GM21367 (cell line): Measurements from ENCODE around the gene SYT1.

ENCODE experiments used
- ATAC-seq: cut with Tn5 transposase; IDR thresholded peaks from one replicate; pipeline ENCODE4 v1.9.1; 2021; ENCODE audit not compliant: unreplicated experiment

The SYT1 gene

GRCh38 chr12:79127271-79127751 lies 262.7 kb downstream of the SYT1 start:
- peak; percentile 88 for ATAC-seq

GRCh38 chr12:79128956-79129355 lies 264.4 kb downstream of the SYT1 start:
- ATAC-seq: no peak

DNA sequence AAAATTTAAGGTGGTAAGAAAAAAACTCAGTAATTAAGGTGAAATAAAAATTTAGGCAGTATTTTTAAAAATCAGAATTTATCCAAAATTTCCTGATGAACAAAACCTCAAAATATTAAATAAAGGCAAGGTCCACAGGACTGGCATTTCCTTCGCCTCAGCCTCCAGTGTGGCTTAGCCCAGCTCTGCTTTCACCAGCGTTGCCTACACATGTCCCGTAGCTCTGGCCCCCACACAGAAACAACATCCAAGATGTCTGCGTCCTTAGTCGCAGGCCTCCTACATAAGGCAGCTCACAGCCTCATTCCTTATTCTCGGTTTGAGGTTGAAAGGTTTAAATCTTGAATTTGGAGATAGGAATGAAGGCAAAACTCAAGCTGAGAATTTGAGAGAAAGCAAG lies 274.3 kb downstream of the SYT1 start:
- no peak for ATAC-seq

GRCh38 chr12:79140711-79141110 lies 276.1 kb downstream of the SYT1 start:
- no peak for ATAC-seq

DNA sequence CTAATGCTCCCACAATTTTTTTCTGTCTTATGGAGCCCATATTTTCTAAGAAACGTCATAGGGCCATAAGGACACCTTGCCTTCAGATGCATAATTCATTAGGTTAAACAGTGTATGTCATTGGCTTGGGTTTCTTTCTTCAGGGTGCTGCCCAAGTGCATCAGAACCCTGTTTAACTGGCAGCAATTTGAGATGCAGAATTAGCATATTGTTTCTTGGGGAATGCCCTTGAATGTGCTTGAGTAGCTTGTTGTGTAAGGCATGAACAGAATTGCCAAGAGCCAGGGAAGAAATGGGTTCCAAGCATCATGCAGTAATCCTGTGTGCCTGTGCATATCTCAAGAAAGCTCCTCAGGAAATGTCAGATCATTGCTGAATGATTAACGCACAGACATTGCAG lies 277.2 kb downstream of the SYT1 start:
- no peak for ATAC-seq

DNA sequence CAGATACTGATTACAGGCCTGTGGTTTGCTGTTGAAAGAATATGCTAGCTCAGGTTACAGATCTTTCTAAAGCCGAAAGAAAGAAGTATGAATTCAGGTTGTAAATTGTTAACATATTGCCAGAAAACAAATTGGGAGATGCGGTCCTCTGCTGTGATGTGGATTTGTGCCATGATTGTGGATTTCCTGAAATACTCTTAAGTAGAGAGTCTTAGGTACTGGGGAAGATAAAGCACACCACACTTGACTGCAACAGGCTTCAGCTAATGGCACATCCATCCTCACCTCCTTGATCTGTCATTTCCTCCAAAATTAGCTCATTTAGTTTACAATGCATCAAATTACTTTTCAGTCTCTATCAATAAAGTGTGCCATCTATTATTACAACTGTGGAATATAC lies 279.2 kb downstream of the SYT1 start:
- no peak for ATAC-seq

DNA sequence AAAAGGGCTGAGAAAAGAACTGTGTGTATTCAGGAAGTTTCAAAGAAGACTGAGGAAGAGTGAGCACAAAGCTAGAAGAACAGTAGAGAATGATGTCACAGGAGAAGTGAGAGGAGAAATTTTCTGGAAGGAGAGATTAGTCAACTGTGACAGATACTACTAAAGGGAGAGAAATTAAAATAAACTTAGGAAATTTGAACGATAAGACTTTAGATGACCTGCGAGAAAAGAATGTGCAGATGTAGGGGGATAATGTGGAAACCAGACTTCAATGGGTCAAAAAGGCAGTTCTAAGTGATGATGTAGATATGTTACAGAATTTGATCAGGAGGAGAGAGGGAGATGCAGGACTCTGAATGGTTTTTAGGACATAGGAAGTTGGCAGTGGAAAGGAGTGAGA lies 287.4 kb downstream of the SYT1 start:
- no peak for ATAC-seq

- ATAC-seq: no peak
Measured at GRCh38 chr12:79155683-79156082, 291.1 kb downstream of the SYT1 start.

GRCh38 chr12:79156846-79157463 lies 292.4 kb downstream of the SYT1 start:
- no peak for ATAC-seq

GRCh38 chr12:79161249-79161934 lies 296.8 kb downstream of the SYT1 start:
- ATAC-seq: no peak

DNA sequence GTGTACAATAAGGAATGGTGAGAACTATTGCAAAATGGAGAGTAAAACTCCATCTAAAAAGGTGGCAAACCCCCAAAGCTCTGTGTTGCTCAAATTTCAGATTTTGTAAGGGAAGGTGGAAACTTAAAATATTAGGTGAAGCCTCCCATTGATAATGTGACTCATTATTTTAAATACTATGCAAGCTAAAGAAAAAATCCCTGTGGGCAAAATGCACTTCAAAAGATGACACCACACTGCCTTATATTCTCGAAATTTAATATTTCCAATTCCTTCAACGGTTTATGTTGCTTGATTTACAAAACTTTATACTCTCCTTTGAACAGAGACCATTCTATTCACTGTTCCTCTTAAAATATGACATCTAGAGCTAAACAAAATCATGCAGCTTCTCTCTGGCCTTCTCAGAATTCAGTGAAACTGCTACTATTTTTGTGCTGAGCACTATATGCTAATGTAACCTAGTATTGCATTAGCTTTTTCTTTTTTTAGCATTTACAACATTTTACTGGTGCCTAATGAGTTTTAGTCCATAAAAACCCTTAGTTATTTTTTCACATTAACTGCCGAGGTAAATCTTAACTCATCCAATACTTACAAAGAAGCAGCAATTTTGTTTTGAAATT lies 297.7 kb downstream of the SYT1 start:
- ATAC-seq: no peak

DNA sequence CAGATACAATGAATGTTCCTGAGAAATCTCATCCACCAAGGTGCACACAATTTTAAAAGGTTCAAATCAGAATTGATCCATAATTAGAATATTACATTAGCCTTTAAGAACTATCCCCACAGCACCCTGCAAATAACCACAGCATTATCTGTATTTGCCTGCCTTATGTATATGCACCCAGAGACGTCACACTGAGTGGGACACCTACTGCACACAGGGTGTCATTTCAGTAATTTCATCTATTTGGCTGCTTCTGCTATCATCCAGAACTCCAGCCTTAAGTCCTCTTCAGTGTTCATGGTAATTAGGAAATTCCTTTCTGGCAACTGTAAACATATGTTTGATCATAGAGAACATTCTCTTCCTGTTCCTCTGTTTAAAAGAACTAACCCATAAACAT lies 298.4 kb downstream of the SYT1 start:
- no peak for ATAC-seq

DNA sequence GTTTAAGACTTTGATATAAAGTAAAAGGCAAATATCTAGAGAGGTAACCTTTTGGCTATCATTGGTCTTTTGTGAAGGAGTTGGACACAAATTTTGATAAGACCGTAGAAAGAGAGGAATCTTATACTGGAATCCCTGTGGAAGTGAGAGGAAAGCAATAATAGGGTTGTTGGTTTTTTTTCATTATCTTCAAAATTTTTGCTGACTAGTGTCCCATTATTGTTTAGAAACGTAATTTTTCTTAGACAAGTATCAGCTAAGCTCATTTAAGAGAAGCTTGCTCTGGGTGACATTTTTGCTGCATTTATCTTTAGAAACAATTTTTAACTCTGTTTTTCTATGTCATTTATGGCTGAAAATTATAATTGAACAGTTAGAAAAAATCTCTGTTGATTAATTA lies 300.3 kb downstream of the SYT1 start:
- ATAC-seq: no peak

GRCh38 chr12:79168687-79169086 lies 304.1 kb downstream of the SYT1 start:
- no peak for ATAC-seq

- peak; percentile 74 for ATAC-seq
Measured at GRCh38 chr12:79174626-79175025, 310.1 kb downstream of the SYT1 start.

DNA sequence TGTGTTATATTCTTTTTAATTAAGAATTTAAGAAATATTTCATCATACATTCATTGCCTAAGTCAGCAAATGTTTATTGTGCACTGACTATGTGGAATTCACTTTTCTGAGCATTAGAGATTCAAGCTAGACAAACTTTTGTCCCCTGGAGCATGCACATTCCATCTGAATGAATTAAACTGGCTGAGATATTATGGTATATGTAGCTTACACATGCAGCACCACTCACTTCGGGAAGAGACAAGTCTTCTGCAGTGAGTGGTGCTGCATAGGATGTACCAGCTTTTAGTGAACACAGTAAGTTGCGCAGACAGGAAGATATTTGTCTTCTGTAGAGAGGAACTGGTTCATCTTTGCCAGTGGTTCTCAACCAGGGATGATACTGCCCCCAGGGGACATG lies 318.4 kb downstream of the SYT1 start:
- ATAC-seq: no peak

GRCh38 chr12:79183926-79184325 lies 319.4 kb downstream of the SYT1 start:
- no peak for ATAC-seq

- ATAC-seq: no peak
Measured at GRCh38 chr12:79186506-79186905, 321.9 kb downstream of the SYT1 start.

DNA sequence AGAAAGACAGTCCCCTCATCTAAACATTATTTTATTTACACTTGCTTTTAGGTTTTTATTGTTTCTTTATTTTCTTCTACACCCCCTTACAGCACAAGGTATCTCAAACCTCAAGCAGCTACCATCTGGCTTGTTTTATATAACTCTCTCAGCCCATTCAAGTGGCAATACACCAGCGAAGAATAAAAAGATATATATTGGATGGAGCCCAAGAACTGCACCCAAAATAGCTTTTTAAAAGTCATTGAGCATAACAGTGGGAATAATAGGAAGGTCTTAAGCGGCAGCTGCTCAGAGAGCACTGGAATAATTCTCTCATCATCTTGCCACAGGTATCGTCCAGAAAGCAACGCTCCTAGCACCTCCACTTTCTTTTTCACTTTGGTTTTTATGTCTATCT lies 322.5 kb downstream of the SYT1 start:
- ATAC-seq: no peak

- peak; percentile 47 for ATAC-seq
Measured at GRCh38 chr12:79191391-79191790, 326.8 kb downstream of the SYT1 start.

GRCh38 chr12:79194595-79194994 lies 330.0 kb downstream of the SYT1 start:
- ATAC-seq: no peak

DNA sequence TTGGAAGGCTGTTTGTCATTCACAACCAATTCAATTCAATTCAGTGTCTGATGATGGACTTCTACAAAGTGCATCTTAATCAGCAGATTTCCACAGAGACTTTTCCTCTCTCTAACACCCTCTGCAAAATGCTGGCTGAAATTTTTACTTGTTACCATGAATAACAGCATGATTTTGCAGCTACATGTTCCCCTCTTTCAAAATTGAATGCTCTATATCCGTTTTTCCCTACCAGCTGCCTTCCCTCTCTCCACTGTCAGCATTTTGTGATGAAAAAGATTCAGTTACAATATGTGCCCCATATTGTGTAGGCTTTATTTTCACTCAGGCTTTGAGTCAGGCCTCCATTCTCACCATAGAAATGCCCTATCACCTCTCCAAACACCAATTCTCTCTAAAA lies 334.6 kb downstream of the SYT1 start:
- no peak for ATAC-seq
